D341Med (cell line): ENCODE data around the gene OLFML2B.
"Not testable (repeated sequence)": the region's sequence is repeated elsewhere in the genome, so short reads cannot be mapped to it uniquely, and the experiment has no call there.

Experiments
- DNase-seq: peaks from one replicate; pipeline ENCODE4 v3.0.0; 2012; ENCODE audit warnings: low spot score

OLFML2B gene

DNA sequence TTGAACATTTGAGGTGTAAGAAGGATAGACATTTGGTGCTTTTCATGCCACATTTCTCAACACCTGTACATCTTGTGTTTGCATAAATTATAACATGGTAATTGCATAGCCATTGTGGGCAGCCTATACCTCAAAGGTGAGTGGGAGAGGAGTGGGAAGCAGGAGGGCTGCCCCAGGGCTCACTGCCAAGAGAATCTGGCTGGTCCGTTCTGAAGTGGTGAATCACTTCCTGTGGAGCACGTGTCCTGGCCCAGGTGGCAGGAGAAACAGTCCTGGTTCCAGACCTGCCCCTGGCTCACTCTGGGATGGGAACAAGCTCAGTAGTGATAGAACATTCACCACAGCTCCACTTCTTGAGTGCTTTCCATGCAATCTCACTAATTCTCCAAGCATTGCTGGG, 11.6 kb upstream of the OLFML2B start:
- no peak for DNase-seq

DNA sequence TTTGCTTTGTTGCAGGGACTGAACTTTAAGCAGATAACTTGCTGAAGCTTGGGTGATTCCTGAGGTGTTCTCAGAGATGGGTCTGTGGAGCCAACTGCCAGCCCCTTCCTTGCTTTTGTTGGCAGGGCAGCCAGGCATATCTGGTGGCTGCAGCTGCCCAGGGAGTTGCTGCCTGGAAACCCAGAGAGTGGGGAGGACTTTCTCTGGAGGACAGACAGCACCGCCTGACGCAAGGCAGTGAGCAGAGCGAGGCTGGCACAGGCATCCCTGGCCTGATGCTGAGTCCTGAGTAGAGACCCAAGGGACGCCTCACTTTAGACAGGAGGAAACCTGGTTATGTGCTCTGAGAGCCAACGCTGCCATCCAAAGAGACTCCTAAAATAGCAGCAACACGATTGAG, 9.8 kb upstream of the OLFML2B start:
- no peak for DNase-seq

DNA sequence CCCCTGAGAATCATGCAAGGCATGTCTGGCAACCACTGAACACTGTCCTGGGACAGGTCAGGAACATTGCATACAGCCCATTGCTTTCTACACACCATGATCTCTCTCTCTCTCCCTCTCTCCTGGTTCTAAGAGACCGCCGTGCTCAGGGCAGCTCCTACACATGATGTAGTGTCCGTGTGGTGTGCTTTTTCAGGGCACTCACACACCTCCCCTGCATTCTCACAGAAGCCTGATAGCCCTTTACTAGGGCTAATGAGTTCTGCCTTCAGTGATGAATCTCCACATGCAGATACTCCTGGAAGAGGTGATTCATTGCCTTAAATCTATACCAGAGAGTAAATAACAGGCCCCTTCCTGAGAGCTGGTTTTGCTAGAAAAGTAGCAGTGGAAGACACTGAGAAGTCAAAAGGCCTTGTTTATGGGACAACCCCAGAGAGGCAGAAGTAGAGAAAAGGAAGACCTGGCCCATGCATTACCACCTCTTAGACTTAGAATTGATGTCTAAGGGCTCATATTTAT, 7.2 kb upstream of the OLFML2B start:
- no peak for DNase-seq

DNA sequence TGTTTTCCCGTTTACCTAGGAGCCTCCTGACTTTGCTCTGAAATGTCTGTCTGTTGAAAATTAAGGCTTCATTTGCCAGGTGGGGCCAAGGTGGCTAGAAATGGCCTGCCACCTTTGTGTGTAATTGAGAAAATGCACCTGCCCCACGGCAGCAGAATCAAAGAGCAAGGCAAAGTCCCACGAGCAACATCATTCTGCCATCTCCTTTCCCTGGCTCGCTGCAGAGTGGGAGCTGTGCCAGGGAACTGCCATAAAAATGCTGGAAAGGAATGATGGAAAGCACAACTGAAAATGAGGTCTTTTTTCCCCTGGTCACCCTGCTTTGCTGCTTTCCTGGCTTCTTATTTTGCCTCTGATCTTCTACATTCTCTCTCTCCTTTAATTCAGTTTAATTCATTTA, 5.5 kb upstream of the OLFML2B start:
- no peak for DNase-seq

DNA sequence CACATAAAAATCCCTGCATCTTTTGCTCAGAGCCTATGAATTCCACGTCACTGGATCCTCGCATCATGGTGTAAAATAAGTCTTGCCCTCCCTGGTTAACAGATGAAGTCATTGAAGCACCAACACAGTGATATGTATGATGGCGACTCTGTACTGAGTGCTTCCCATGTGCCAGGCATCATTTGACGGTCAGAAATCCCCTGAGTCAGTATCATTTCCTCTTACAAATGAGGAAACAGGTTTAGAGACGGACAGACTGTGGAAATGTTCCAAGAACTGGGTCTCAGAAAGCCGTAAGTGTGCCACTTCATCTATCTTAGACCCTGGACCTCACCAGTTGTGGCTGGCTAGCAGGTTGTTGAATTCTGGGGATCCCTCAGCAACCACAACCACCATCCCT, 5.1 kb upstream of the OLFML2B start:
- DNase-seq, result no peak

DNA sequence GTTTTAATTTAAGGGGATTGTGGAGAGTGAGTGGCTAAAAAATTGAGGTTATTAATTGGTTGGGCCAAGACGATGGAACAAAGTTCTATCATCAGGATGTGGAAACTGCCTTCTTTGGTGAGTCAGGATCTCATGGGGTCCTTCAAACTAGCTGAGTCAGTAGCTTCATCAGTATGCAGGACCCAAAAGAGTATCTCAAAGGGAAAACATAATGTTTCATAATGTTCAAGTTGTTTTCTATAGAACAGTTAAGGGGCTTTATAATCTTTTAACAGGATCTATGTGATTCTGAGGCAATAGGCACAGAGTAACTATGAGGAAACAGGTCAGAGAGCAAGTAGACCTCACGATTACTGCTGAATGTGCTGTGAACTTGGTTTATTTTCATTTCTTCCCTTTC, 3.2 kb upstream of the OLFML2B start:
- DNase-seq, result no peak

DNA sequence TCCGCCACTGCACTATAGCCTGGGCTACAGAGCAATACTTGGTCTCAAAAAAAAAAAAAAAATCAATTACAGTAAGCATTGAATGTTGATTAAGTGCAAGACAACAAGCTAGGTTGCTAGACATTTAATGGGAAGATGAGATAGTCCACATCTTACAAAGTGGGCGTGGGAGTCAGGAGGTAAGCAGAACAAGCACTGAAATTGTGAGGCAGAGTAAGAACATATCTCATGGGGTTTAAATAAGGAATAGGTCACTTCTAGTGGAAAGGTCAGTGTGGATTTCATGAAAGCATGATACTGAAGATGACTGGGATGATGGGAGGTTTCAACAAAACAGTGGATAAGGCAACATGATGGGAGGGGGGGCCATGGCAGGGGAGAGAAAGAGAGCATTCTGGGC, 1.9 kb upstream of the OLFML2B start:
- no peak for DNase-seq

DNA sequence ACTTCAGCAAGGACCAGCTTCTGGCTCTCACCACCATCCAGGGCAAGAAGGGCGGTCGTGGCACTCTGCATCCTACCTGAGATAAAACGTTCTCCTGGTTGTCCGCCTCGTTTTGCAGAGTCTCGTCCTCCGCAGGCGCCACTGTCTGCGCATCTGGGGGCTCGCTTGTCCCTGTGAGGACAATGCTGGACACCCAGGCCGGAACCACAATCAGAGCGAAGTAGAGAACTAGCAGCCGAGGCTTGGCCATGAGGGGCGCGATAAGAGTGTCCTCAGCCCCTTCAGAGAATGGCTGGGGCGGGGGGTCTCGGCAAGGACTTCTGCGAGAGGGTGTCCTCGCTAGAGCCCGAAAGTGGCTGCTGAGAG, 505 bp downstream of the OLFML2B start:
- no peak for DNase-seq

DNA sequence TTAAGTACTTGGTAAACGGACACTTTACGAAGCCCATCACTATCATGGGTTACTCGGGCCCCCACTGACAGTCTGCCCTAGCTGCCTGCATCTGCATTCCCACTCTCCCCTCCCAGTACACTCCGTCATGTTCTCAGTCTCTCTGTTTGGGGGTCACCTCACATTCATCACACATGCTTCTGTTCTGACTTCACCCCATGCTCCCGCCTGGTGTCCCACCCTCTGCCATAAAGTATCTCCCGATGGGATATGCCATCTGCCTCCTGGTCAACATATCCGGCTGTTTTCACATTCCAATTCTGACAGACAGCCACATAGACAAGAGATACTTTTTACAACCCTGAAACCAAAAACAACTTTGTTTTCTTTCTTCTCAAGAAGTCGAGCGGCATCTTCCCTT, 1.0 kb downstream of the OLFML2B start:
- no peak for DNase-seq

DNA sequence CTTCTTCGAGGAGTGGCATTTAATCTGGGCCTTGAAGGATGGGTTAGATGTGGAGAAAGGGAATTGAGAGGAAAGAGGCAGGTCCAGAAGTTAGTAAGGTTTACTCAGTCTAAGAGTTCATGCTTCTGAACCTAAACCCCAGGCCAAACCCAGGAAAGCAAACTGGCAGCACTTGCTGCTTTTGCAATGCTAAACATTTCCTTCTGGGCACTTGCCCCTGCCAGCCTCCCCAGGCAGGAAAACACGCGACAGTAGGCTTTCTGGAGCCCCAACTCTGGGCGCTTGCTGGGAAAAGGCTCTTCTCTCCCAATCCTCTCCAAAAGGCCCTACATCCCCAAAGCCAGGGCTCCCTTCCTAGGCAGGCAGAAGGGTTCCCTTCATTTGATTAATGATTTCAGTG, 2.5 kb downstream of the OLFML2B start:
- no peak for DNase-seq

DNA sequence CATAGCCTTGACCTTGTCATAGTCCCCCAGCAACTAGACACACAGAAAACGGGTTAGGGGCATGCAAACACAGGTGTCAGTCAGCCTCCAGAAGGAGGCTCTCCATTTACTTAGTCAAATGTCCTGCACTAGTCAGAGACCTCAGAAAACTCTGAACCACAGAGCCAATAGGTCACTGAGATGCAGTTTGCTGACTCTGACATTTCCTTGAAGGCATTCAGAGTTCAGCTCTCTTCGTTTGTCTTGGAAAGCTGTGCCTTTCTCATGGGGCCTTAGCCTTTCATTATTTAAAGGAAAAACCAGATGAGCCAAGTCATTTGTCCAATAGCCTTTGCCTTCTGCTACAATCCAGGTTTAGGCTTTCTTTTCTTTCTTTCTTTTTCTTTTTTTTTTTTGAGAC, 3.5 kb downstream of the OLFML2B start:
- no peak for DNase-seq

DNA sequence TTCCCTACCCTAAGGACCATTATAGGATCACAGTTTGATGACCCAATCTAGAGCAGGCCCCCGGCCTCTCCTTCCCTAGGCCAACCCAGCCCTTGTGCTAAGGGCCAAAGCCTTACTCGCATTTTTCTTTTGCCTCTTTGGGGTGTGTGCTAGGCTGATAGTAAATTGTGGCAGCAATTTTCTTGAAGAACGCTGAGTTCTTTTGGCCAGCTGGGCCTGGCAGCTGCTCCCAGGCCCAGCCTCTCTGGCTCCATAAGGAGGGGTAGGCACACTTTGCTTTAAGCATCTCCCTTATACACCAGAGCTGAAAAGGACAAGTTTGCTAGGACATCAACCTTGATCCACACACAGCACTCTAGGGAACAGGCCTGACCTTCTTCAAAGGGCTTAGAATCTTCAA, 4.2 kb downstream of the OLFML2B start:
- DNase-seq, result no peak

DNA sequence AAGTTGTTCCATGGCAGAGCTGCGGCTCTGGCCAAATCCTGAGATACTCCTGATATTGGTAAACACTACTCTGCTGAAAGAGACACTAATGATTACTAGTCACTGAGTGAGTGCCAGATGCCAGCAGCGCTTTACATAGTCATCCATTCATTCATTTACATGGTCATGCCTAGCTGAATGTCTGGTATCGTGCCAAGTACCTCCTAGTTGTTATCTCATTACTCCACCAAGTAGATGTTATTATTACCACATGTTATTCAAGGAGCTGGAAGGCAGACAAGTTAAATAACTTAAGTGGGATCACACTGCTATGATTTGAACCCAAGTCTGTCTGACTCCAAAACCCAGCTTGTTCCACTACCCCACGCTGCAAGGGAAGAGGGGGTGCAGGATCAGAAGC, 4.7 kb downstream of the OLFML2B start:
- no peak for DNase-seq

DNA sequence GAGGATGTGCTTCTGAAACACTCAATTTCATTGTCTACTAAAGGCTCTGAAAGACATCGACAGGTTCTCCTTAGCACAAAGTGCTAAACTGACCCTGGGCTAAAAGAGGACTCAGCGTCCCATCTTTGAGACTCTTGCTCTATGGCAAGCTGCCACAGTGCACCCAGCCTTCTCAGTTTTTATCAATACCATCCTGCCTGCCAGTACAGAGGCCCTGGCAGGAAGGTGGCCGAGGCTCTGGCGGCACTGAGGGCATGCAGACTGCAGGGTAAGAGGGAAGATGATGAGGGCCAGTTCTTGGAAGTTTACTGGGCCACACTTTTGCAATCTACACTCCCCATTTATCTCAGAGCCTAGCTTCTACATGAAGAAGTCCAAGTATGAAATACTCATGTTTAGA, 5.3 kb downstream of the OLFML2B start:
- DNase-seq, result no peak

DNA sequence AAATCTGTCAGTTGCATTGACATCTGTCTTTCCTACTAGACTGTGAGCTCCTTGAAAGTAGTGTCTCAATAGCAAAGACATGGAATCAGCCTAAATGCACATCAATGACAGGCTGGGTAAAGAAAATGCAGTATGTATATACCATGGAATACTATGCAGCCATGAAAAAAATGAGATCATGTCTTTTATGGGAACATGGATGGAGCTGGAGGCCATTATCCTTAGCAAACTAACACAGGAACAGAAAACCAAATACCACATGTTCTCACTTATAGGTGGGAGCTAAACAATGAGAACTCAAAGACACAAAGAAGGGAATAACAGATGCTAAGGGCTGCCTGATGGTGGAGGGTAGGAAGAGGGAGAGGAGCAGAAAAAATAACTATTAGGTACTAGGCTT, 5.9 kb downstream of the OLFML2B start:
- DNase-seq, result not testable (repeated sequence)

DNA sequence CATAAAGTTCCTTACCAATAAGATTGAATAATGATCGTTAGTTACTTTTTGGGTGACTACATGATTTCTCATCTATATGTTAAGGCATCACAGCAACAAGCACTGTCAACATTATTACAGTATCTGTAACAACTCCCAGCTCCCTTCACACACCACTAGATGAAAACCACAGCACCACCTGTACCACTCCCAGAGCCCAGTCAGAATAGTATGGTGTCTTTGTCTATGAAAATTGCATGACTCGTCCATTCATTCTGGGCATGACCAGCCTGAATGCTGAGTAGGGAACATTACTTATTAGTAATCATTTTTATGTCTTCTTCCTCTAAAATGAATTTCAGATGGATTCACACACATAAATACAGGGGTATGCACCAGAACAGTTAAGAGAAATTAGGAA, 7.0 kb downstream of the OLFML2B start:
- DNase-seq, result no peak

DNA sequence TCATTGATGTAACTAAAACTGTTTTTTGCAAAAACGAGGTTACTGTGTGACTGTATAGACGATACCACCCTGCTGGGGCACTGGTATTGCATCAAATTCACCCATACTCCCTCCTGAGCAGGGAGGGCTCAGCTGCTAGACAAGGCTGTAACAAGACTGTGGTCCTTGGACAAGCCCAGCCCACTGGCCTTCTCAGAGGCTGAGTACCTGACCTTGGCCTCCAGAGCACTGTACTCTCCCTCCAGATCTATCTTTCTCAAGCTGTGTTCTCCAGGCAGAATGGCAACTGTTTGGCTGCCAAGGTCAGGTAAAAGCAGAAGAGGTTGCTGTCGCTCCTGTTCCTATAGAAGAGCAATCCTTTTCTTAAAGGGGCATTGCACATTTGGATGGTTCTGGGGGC, 8.5 kb downstream of the OLFML2B start:
- DNase-seq, result no peak

DNA sequence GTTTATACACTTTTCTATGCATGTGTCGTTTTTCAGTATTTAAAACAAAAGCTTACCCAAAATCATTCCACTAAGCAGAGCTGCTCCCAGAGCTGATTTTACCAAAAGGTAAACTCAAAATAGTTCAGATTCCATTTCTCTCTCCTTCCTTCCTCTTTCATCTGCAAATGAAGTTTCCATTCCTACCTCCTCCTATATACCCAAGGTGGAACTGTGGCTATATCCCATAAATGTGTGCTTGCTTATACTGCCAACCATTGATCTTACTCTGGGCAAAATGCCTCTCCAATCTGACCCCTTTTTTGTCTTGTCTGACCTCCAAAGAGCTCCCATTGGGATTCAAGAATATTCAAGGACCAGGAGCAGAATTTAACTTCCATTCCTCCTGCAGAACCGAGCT, 9.5 kb downstream of the OLFML2B start:
- DNase-seq, result no peak

DNA sequence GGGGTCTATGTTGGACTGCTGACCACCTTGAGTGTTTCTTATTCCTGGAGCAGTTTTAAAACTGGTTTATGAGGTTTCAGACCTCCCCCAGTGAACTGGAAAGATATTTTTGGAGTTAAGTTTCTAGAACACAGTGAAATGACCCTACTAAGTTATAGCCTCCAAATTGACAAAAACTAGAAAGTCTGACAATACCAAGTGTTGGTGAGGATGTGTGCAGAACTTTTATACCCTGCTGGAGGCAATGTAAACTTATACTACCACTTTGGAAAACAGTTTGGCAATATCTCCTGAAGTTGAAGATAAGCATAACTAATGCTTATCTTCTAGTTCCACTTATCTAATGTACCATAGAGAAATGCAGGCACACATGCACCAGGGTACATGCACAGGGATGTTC, 10.4 kb downstream of the OLFML2B start:
- DNase-seq, result no peak

DNA sequence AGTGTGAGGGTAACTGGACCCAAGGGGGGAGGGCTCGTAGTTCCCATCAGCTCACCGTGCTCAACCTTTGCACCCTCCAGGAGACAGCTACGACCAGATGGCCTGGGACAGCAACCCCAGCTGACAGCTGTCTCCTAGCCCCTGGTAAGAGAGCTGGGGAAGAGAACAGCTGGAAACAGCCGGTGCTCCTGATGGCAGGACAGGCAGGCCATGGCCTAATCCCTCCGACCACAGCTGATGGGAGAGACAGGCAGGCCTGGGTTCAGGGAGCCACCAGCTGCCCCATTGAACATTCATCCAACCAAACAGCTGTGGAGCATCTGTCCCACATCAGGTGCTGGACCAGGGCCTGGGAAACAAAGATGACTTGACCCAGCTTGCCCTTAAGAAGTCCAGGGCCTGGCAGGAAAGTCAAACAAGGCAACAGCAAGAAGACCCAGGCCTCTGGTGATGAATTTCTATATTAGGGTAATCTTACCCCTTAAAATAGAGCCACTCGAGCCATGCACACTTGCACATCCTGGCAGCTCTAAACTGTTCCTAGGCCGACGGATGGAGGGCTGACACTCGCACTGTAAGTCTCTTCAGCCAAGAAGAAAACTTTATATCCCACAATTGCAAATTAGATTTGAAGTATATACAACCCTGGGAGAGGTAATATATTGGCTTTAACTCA, 12.2 kb downstream of the OLFML2B start:
- DNase-seq, result no peak

DNA sequence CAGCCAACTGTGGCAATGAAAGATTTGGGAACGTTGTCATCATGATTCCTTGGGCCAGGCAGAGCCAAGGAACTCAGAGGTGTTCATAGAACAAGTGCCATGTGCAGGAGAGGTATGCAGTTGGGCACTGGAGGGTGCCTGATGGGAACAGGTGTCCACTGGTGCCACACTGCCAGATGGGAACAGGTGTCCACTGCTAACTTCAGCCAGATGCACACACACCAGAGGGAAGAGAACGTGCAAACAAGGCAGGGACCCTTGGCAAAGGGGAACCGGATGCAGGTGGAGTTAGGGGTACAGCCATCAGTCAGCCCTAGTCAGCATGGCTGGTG, 13.5 kb downstream of the OLFML2B start:
- no peak for DNase-seq

DNA sequence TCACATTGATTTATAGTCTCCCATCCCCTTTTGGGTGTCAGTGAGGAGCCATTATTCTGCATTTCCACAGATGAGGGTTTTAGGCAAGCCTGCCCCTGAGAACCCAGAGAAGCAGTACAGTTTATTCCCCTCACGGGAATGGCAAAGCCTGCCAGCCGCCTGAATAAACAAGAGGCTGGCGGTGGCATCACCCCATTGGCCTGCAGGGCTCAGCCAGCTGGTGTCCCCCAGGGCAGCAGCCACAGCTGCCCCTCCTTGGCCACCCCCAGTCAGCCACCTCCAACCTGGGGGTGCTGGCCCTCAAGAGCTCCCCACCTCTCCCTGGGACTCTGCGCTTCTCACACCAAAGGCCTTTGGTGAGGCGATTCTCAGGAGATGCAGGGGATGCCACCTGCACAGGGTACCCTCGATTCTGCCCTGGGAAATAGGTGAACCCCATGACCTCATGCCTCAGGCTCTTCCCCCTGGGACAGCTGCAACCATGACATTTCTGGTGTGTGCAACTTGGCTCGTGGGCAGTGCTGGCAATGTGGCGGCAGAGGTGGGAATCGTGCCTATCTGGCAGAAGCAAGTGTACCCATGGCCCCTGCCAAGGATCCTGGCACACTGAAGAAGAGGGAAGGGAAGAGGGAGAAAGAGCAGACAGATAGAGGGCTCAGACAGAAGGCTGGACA, 14.0 kb downstream of the OLFML2B start:
- DNase-seq, result no peak

DNA sequence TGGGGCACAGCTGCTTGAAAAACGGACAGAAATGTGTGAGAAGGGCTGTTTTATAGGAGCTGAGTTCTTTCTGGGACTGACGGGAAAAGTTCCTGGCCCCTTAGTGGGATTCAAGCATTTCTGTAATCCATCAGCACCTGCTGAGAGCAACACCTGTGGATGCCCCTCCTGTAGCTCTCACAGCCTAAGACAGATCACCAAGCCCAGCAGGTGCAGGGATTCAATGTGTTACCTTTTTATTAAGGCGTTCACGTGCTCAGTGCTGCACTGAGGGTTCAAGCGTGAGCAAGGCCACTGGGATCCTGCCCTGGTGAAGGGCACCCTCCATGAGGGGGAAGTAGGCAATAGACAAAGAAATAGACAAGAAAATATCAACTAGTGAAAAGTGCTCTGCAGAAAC, 14.9 kb downstream of the OLFML2B start:
- DNase-seq, result no peak

DNA sequence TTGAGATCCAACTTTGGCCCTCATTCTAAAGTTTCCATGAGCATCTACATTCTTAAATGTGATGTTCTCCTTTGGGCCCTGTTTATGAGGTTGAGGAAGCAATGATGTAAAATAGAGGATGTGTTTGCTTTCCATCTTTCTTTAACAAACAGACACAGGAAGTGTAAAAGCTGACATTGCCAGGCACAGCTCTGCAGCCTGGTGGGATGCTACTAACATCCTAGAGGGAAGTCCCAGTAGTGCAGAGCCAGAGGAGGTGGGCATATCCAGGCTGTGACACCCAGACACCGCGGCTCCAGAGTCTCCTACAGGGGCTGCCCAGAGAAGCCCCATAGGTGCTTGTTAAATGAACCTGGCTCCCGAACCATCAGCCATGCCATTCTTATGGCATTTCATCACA, 16.2 kb downstream of the OLFML2B start:
- DNase-seq, result no peak
